CD4-positive, alpha-beta T cell treated with Interleukin-17A for 4 hours (primary cell): ENCODE data around the gene FRRS1.

ENCODE experiments used
- DNase-seq: peaks from one replicate; pipeline ENCODE4 v3.0.0-alpha.2; 2020; ENCODE audit warnings: mixed read lengths

Gene FRRS1

DNA sequence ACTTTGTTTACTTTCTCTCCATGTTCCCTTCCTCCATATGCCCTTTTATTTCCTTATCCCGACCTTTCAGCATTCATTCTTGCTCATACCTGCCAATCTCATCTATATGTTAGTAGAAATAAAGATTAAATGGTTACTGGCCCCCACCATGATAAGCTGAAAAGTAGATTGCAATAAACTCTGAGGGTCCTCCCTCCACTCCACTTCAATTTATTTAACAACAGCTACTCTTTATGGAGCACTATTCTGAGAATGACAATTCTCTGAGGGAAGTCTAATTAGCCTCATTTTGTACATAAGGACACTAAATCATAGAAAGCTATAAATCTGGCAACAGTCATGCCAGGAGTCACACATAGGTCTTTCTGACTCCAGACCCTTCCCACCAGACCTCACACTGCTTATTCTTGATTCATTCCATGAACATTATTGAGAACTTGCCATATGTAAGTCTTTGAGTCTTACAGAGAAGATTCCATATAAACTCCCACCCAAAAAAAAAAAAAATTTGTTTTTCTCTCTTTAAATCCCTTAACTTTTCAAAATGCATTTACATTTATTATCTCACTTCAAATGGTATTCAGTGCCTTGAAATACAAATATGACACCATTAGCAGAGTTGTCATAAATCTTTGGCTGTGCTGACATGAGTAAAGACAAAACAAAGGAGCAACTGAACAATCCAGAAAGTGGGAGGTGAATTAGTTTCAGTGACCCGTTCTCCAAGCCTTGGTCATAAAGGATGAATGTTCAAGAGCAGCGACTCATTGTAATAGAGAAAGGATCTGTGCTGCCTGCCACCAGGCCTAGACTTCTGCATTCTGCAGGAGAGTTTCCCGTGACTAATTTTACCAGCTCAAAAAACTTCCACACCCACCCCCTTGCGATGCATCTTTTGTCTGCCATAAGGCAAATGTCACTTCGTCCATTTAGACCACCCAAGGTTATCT is 92.0 kb downstream of the FRRS1 start:
- DNase-seq, result no peak

DNA sequence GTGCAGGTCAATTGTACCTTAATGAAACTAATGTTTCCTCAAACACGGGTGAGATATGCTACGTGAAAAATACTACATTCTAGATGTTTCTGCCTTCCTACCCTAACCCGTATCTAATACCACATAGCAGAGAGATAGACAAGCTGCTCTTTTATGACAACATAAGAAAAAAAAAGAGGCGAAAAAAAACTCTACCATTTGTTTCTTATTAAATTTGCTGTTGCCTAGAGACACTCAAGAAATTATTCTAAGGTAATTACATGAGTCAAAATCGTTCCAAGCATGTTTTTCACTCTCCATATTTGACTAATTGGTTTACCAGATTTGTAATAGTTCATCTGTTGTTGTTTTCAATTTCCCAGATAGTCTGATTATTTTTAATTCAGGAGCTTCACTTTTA is 93.1 kb downstream of the FRRS1 start:
- no peak for DNase-seq

DNA sequence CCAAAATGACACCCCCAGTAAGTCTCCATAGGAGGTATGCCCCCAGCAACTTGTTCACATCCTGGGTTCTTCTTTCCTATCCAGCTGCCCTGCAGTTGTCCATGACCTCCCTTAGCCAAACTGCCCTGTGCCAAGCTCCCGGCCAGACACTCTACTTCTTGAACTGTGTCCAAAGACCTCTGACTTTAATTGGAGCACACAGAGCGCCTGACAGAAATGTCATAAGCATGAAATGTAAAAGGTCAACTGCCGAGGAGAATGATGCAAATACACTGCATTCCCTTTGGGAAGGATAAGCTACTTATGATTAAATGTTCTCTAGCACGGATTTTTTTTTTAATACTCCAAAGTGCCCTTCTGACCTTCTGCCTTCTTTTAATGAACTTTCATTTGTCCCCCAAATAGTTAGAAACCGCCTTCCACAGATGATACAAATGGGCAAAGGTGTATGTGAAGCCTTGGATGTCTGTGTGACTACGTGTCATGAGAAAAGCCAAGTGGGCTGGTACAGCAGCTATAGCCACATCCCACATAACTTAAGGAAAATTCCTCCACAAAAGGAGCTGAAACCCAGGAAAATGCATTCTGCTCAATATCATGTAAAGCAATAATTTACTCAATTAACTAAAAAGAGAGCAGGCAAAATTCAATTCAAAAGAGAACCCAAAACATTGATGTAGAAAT is 93.8 kb downstream of the FRRS1 start:
- no peak for DNase-seq

DNA sequence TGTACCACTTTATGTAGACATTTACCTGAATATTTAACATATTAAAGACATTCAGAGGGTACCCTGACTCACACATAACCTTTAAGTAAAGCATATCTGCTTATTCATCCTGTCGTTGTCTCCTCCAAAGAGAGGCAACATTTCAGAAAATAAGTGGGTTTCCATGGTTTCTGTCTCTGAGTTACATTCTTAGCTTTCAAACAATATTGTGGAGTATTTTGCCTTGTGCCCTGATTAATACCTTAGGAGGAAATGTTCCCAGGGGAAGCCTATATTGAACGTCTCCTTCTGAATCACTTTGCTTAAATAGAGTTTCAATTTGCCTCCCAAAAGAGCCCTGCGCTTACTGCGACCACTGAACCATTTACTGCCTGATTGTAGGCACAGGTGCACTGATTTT is 94.4 kb downstream of the FRRS1 start:
- DNase-seq, result no peak

DNA sequence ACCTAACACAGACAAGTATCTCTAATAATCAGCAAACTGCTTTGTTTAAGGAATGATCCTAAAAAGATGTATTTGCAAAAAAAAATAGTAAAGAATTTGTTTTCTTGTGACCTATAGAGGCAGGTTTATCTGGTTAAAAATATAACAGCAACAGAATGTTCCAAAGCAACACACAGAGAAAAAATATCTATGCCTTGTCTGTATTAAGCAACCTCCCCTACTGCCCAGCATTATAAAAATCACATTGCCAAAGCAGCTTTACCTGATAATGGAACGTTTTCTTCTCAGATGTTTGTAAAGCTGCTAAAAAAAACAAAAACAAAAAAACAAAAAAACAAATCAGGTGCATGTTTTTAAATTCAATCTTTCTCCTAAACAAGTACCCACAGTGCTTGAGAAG is 95.9 kb downstream of the FRRS1 start:
- no peak for DNase-seq

DNA sequence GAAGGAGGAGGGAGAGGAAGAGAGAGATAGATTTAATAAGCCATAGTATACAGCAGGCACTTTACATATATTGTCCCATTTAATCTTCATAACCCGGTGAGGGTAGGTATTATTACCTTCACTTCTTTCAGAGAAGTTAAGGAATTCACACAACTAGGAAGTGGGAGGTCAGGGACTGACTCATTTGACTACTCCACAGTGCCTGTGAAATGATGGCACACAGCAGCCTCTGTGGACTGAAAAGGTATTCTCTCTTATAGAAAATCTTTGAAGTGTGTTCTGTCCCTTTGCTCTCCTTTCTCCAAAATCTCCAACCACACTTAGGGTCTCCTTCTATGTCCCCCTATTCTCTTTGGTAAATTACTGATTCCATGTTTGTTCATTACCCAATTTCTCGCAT is 96.6 kb downstream of the FRRS1 start:
- no peak for DNase-seq

DNA sequence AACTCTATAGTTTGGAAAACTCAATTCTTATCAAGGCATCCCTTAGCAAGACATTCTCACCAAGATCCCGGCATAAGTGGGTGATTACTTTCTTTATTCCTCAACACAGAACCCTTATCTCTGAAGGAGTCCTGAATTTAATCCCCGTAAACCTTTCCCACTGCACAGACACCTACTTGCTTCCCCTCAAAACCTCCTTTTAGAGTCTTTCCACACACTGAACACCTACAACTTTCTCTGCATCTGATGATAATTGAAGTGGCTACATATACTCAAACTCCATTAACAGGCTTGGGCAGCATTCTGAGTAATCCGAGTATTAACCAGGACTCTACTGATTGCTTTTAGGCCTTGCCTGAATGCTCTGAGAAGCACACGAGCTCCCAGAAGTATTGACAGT is 97.1 kb downstream of the FRRS1 start:
- DNase-seq, result no peak

DNA sequence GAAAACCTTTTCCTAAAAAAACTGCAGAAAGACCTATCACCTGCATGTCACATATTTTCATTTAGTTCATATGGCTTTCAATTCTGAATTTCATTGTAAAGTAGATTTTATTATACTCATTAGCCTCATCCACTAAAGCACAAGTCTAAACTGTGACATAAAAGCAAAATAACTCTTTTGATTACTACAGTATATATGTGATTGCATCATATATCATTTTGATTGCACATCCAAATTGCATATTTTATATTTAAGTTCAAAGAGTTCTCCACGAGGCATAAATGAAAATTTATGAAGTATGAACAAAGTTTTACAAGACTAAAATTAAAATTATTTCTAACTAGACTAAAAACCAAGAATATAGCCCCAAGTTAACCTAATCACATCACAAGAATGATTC is 101.2 kb downstream of the FRRS1 start:
- DNase-seq, result no peak

DNA sequence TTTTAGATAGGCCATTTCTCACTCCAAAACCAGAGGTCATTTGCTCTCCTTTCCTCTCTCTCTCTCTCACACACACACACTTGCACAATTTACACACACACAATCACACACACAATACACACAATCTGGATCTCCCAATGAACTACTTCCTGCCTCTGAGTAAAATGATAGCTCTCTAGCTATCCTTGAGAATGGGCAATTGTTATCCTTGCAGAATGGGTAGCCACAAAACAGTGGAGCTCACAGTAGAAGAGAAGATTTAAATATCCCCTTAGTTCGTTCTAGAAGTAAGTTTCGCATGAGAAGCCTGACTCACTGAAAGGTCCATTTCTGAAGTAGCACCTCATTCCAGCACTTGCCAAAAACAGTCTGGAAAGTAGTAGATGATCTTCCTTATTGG is 102.9 kb downstream of the FRRS1 start:
- DNase-seq, result no peak

DNA sequence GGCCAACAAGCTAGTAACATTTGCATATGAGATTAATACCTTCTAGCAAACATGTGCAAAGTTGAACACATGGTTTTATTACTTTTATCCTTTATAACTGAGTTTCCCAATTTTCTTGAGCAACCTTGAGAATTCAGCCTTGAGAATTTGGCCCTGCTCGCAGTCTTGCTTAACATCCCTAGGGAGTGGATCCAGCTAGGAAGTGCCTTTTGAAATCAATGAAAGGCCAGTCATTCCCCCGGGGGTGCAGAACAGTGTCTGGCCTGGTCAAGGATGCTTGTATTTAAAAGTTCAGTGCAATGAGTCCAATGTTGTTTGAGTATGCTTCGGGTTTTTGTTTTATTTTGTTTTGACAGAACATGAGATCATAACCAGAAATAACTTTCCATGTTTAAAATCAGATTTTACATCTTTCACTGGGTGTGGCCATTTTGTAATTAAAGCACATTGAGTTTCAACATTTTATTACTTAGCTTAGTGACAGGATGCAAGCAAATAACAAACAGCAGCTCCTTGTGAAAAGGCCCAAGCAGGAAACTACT is 103.8 kb downstream of the FRRS1 start:
- no peak for DNase-seq

DNA sequence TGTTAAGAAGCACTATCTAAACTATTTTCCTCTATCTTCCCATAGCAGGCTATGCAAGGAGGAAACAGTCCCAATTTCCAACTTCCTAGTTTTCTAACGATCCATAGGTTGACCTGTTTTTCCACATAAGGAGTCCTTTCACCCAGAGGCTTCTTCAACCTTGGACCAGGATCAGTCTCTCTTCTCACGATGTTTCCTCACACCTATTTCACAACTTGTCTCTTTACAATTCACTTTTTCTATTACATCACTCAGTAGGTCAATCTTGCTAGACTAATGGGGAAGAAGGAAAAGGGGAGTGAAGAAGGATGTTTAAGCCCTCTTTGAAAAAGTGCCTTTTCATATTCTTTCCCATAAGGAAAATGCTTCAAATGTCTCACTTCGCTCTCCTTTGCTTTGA is 104.7 kb downstream of the FRRS1 start:
- DNase-seq, result no peak

DNA sequence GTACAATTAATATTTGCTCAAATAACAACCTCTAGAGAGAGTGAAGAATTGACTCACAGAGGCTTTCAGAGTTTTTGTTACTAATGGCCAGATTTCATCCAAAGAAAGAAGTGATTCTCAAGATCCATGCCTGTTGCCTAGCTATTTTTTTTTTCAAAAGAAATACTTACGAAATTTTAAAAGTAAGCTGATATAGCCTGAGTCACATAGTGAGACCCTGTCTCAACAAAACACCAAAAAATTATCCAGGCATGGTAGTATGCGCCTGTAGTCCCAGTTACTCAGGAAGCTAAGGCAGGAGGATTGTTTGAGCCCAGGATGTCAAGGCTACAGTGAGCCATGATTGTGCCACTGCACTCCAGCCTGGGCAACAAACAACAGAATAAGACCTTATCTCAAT is 105.9 kb downstream of the FRRS1 start:
- DNase-seq, result no peak

DNA sequence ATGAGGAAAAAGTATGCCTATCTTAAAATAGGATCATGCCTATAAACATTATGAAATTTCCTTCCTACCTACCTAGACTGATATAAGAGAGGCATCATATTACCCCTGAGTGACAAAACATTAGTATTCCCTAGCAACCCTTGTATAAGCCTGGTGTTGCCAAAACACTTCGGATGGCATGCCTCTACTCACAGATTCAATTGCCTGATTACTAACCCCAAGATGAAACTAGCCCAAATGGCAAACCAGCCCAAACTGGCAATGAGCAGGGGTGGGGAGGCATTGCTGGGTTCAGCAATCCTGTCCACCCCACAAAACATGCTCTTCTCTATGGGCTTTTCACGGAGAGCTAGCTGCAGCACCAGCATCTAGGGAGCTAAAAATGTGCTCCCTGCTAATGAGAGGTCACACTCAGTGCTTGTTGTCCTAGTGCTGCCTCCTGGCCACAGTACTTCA is 106.7 kb downstream of the FRRS1 start:
- no peak for DNase-seq
